ENCODE measurements around the gene DDX10. TPM values are rescaled to one million over a fixed set of nuclear protein-coding genes. Genes with fewer than 3 reads are reported as not detected.
A peak's percentile ranks its signal among the peaks of the same experiment; 100 is the strongest.

DDX10 gene
- total RNA-seq, 4 donors from 2014 or later = 5.5 to 25.0 (median 17.5) TPM

DNA sequence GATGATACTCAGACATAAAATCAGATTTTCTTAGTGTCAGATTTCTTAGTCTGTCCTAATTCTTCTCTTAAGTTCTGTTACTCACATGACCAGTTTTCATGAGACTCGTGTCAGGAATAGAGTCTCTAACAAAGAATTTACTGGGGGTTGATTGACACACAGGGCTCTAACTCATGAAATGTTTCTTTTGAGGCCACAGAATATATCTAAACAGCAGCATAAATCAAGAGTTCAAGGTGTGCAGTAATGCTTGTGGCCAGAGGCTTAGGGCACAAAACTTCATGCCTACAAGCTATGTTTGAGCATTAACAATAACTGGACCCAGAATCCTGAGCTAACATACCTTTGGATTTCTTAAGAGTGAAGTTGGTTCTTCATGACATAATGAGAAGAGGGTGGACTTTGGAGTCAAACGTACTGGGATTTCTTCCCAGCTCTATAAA, 237.2 kb downstream of the DDX10 start:
- no peaks in the 10 kb centered on the region for H3K9me3 ChIP-seq
- TF ChIP-seq, protein P1, sequence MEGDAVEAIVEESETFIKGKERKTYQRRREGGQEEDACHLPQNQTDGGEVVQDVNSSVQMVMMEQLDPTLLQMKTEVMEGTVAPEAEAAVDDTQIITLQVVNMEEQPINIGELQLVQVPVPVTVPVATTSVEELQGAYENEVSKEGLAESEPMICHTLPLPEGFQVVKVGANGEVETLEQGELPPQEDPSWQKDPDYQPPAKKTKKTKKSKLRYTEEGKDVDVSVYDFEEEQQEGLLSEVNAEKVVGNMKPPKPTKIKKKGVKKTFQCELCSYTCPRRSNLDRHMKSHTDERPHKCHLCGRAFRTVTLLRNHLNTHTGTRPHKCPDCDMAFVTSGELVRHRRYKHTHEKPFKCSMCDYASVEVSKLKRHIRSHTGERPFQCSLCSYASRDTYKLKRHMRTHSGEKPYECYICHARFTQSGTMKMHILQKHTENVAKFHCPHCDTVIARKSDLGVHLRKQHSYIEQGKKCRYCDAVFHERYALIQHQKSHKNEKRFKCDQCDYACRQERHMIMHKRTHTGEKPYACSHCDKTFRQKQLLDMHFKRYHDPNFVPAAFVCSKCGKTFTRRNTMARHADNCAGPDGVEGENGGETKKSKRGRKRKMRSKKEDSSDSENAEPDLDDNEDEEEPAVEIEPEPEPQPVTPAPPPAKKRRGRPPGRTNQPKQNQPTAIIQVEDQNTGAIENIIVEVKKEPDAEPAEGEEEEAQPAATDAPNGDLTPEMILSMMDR (IDR thresholded peaks at IDR 0.05) = no peak
- no peak for TF ChIP-seq POLR2A (IDR thresholded peaks at IDR 0.05)
- no peaks in the 10 kb centered on the region for H3K27me3 ChIP-seq
- H3K36me3 ChIP-seq = no peaks in the 10 kb centered on the region
- 78 to 79% methylated on average over 2 of the region's 2 CpGs for WGBS, 2 donors
- intact Hi-C loops (cut with DNase I) = no loop called here
- H3K4me3 ChIP-seq = no peak overlapping the region
- no peak for DNase-seq
- no peaks in the 10 kb centered on the region for H3K4me1 ChIP-seq
- no peak overlapping the region for H3K27ac ChIP-seq

DNA sequence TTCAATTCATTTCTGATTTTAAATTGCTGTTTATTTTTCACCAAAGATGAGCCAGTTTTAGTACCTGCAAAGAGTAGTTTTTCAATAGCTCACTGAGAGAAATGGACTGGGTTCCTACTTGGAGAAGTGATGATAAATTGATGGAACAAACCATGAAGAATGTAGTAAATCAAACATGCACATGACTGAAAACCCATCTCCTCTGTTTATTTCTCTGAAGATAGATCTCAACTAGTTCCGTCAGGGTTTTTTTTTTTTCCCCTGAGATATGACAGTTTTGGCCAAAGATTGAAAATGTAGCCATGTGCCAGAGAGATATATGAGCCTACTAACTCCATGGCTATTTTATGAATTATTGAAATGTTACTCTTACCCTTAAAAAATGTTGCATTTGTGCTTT, 239.6 kb downstream of the DDX10 start:
- H3K36me3 ChIP-seq = no peaks in the 10 kb centered on the region
- 83 to 84% methylated on average over 1 of the region's 1 CpG for WGBS, 2 donors
- no peaks in the 10 kb centered on the region for H3K4me1 ChIP-seq
- DNase-seq = no peak
- H3K9me3 ChIP-seq = no peaks in the 10 kb centered on the region
- no peak overlapping the region for H3K4me3 ChIP-seq
- H3K27ac ChIP-seq = no peak overlapping the region
- no peaks in the 10 kb centered on the region for H3K27me3 ChIP-seq
- TF ChIP-seq, protein P1 (IDR thresholded peaks at IDR 0.05) = no peak
- TF ChIP-seq POLR2A (IDR thresholded peaks at IDR 0.05) = no peak
- intact Hi-C loops (cut with DNase I) = no loop called here

DNA sequence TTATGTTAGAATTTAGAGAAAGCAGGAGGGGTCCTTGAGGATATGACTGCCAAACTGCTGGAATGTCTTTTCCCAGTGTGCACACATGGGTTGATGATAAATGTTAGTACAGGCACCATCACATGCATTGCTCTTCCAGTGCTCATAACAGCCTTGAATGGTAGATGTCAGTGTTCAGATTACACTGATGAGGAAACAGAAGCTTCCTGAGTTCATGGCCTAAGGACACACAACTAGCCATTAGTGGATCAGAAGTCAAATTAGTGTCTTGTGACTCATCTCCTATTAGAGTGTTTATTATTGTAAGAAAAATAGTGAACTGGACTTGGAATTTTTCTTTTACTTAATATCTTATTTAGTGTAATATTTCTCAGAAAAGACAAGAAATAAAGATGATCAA, 241.5 kb downstream of the DDX10 start:
- no peaks in the 10 kb centered on the region for H3K4me1 ChIP-seq
- DNase-seq = no peak
- H3K36me3 ChIP-seq = no peaks in the 10 kb centered on the region
- no peaks in the 10 kb centered on the region for H3K27me3 ChIP-seq
- H3K4me3 ChIP-seq = no peak overlapping the region
- H3K27ac ChIP-seq = no peak overlapping the region
- intact Hi-C loops (cut with DNase I) = no loop called here
- no peaks in the 10 kb centered on the region for H3K9me3 ChIP-seq
- TF ChIP-seq, protein P1 (IDR thresholded peaks at IDR 0.05) = no peak
- TF ChIP-seq POLR2A (IDR thresholded peaks at IDR 0.05) = no peak

DNA sequence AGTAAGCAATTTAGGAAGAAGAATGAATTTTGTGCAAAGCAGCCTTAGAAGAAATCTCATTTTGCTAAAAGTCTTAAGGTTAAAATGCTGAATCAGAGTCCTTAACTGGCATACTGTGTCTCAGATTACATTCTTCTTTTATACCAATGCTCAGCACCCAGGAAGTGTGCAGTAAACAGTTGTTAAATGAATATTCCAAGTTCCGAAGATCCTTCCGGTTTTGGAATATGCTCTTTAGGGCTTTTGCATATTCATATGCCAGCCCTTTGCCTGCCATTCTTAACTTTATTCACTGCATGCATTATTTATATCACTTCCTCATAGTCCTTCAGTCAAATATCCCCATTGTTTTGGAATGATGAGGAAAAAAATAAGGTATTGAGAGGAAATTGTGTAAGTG, 242.0 kb downstream of the DDX10 start:
- peak overlapping the region in 1 of 4 donors; percentile 31 for H3K27ac ChIP-seq
- no peak overlapping the region for H3K4me3 ChIP-seq
- no peaks in the 10 kb centered on the region for H3K36me3 ChIP-seq
- 63 to 82% methylated on average over 2 of the region's 2 CpGs for WGBS, 2 donors
- H3K27me3 ChIP-seq = no peaks in the 10 kb centered on the region
- no peak for DNase-seq
- H3K4me1 ChIP-seq = no peaks in the 10 kb centered on the region
- intact Hi-C loops (cut with DNase I) = no loop called here
- H3K9me3 ChIP-seq = no peaks in the 10 kb centered on the region
- TF ChIP-seq, protein P1 (IDR thresholded peaks at IDR 0.05) = no peak
- TF ChIP-seq POLR2A (IDR thresholded peaks at IDR 0.05) = no peak

DNA sequence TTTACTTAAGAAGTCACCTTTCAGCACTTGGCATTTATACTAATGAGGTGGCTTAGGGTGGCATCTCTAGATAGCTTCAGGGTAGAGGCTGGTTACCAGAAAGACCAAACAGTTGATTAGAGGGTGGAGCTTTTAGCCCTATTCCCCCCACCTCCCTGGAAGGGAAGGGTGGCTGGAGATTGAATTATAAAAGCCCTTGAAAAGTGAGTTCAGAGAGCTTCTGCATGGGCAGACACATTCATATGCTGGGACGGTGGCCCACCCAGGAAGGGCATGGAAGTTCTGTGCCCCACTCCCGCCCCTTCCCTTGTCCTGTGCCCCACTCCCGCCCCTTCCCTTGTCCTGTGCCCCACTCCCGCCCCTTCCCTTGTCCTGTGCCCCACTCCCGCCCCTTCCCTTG, 244.2 kb downstream of the DDX10 start:
- DNase-seq = no peak
- H3K4me3 ChIP-seq = no peak overlapping the region
- TF ChIP-seq, protein P1 (IDR thresholded peaks at IDR 0.05) = no peak
- no peak for TF ChIP-seq POLR2A (IDR thresholded peaks at IDR 0.05)
- 97% methylated on average over 4 of the region's 5 CpGs; no CpG with 5 or more reads in 1 of the 2 donors for WGBS, 2 donors
- no peaks in the 10 kb centered on the region for H3K4me1 ChIP-seq
- no peaks in the 10 kb centered on the region for H3K27me3 ChIP-seq
- H3K9me3 ChIP-seq = no peaks in the 10 kb centered on the region
- intact Hi-C loops (cut with DNase I) = no loop called here
- no peaks in the 10 kb centered on the region for H3K36me3 ChIP-seq
- H3K27ac ChIP-seq = no peak overlapping the region

Measured in esophagus squamous epithelium (tissue), 5 donors.